Measurements from ENCODE around the gene MAN1C1.

MAN1C1 gene

GRCh38 chr1:25616095-25616986 lies at the start of gene MAN1C1:
Gene MAN1C1 (plus strand): TSS chr1:25616791. CDS start chr1:25617798, 1,007 bp downstream.
- peak; percentile 96 for ATAC-seq
- TF ChIP-seq SNAI2 (CRISPR knock-in tag; IDR thresholded peaks at IDR 0.05): no peak
- no peak for TF ChIP-seq ZNF70 (CRISPR knock-in tag; IDR thresholded peaks at IDR 0.05)
- TF ChIP-seq GLIS3 (CRISPR knock-in tag; IDR thresholded peaks at IDR 0.05): no peak
- no peak for TF ChIP-seq POU6F1 (CRISPR knock-in tag; IDR thresholded peaks at IDR 0.05; ENCODE audit: borderline replicate concordance, low read depth)
- TF ChIP-seq ARNTL (CRISPR knock-in tag; IDR thresholded peaks at IDR 0.05; ENCODE audit: borderline replicate concordance, low read depth): no peak
- TF ChIP-seq PPARA (CRISPR knock-in tag; IDR thresholded peaks at IDR 0.05; ENCODE audit: borderline replicate concordance): no peak
- no peak for TF ChIP-seq TCF4 (CRISPR knock-in tag; IDR thresholded peaks at IDR 0.05; ENCODE audit: borderline replicate concordance)

DNA sequence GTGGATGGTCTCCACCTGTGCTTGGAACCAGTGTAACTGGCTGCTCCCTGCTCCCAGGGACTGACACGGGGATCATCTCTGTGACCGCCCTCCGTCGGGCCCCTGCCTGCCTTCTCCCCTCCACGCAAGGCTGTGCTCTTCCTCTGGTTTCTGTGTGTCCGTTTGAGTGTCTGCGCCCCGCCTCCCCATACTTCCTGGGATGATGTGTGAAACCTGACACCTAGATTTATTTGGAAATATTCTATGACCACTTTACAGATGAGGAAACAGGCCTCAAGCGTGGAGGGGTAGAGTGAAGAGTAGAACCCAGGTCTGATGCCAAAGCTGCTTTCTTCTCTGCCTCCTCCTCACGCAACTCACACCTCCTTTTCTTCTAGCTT lies 48.9 kb upstream of the MAN1C1 start:
- ATAC-seq: no peak
- TF ChIP-seq POU6F1 (CRISPR knock-in tag; IDR thresholded peaks at IDR 0.05; ENCODE audit: borderline replicate concordance, low read depth) (no peak), TSHZ2 (CRISPR knock-in tag; IDR thresholded peaks at IDR 0.05) (no peak), ISL1 (CRISPR knock-in tag; IDR thresholded peaks at IDR 0.05) (no peak), ZFP3 (CRISPR knock-in tag; IDR thresholded peaks at IDR 0.05) (no peak), SNAI2 (CRISPR knock-in tag; IDR thresholded peaks at IDR 0.05) (no peak), ZNF8 (CRISPR knock-in tag; IDR thresholded peaks at IDR 0.05) (no peak), PPARA (CRISPR knock-in tag; IDR thresholded peaks at IDR 0.05; ENCODE audit: borderline replicate concordance) (no peak), RARB (CRISPR knock-in tag; IDR thresholded peaks at IDR 0.05) (no peak), BACH2 (CRISPR knock-in tag; IDR thresholded peaks at IDR 0.05; ENCODE audit: borderline replicate concordance) (no peak), ARNTL (CRISPR knock-in tag; IDR thresholded peaks at IDR 0.05; ENCODE audit: borderline replicate concordance, low read depth) (no peak), ZFP30 (CRISPR knock-in tag; IDR thresholded peaks at IDR 0.05) (no peak)

DNA sequence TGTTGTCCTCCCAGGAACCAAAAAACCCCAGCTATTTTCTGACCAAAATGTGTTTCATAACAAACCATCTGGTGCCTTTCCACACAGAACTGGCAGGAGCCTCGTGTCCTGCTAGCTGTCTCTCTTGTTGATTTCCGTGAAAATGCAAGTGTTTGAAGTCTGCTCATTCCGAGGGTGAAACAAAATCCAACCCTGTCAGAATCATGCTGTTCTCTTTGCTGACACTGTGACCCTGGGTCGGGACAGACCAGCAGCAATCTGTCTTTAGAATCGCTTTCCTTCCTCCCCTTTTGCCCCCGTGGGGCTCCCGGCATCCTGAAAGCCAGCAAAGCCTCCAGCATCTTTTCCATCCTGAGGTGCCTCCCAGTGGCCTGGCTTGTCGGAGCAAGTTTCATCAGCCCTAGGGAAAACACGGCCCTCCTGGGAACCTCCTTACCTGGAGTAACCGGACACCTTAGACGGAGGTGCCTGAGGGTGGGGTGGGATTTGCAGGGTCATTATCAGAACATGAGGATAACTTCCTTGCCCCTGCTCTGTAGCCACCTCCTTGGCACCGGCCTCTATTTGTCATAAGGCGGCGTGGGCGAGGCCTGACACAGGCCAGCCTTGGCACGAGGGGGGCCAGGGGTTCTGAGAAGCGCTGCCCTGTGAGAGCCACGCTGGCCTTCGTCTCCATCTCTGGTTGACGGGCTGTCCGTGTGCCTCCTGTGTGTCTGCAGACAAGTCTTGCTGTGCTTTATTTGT lies 48.3 kb upstream of the MAN1C1 start:
- ATAC-seq: peak; percentile 38
- no peak for TF ChIP-seq TCF4 (CRISPR knock-in tag; IDR thresholded peaks at IDR 0.05; ENCODE audit: borderline replicate concordance)
- TF ChIP-seq, protein P1, sequence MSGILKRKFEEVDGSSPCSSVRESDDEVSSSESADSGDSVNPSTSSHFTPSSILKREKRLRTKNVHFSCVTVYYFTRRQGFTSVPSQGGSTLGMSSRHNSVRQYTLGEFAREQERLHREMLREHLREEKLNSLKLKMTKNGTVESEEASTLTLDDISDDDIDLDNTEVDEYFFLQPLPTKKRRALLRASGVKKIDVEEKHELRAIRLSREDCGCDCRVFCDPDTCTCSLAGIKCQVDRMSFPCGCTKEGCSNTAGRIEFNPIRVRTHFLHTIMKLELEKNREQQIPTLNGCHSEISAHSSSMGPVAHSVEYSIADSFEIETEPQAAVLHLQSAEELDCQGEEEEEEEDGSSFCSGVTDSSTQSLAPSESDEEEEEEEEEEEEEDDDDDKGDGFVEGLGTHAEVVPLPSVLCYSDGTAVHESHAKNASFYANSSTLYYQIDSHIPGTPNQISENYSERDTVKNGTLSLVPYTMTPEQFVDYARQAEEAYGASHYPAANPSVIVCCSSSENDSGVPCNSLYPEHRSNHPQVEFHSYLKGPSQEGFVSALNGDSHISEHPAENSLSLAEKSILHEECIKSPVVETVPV (CRISPR knock-in tag; IDR thresholded peaks at IDR 0.05): no peak
- TF ChIP-seq RARB (CRISPR knock-in tag; IDR thresholded peaks at IDR 0.05): no peak
- TF ChIP-seq, protein P2, sequence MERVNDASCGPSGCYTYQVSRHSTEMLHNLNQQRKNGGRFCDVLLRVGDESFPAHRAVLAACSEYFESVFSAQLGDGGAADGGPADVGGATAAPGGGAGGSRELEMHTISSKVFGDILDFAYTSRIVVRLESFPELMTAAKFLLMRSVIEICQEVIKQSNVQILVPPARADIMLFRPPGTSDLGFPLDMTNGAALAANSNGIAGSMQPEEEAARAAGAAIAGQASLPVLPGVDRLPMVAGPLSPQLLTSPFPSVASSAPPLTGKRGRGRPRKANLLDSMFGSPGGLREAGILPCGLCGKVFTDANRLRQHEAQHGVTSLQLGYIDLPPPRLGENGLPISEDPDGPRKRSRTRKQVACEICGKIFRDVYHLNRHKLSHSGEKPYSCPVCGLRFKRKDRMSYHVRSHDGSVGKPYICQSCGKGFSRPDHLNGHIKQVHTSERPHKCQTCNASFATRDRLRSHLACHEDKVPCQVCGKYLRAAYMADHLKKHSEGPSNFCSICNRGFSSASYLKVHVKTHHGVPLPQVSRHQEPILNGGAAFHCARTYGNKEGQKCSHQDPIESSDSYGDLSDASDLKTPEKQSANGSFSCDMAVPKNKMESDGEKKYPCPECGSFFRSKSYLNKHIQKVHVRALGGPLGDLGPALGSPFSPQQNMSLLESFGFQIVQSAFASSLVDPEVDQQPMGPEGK (CRISPR knock-in tag; IDR thresholded peaks at IDR 0.05; ENCODE audit: borderline replicate concordance): no peak
- TF ChIP-seq ZC3H10 (CRISPR knock-in tag; IDR thresholded peaks at IDR 0.05): no peak
- no peak for TF ChIP-seq ZNF8 (CRISPR knock-in tag; IDR thresholded peaks at IDR 0.05)
- TF ChIP-seq TSHZ2 (CRISPR knock-in tag; IDR thresholded peaks at IDR 0.05): no peak
- TF ChIP-seq SNAI2 (CRISPR knock-in tag; IDR thresholded peaks at IDR 0.05): no peak
- TF ChIP-seq POU6F1 (CRISPR knock-in tag; IDR thresholded peaks at IDR 0.05; ENCODE audit: borderline replicate concordance, low read depth): no peak
- TF ChIP-seq OSR1 (CRISPR knock-in tag; IDR thresholded peaks at IDR 0.05): no peak
- no peak for TF ChIP-seq TOX (CRISPR knock-in tag; IDR thresholded peaks at IDR 0.05; ENCODE audit: borderline replicate concordance)
- TF ChIP-seq ZNF70 (CRISPR knock-in tag; IDR thresholded peaks at IDR 0.05): no peak
- no peak for TF ChIP-seq ISL1 (CRISPR knock-in tag; IDR thresholded peaks at IDR 0.05)
- TF ChIP-seq ZNF565 (CRISPR knock-in tag; conservative IDR thresholded peaks at IDR 0.05; ENCODE audit: low read depth): no peak

Data from SK-N-SH treated with all-trans-retinoic acid at 6 μM for 48 hours (cell line).